Testis (tissue), 2 donors: ENCODE data around the gene TAF1D.

Source experiments
- POLR2A ChIP-seq: fragments of 450-650 bp; IDR thresholded peaks from one replicate; pipeline ENCODE4 v1.6.1; 2017; ENCODE audit warnings: antibody characterized with exemption, mild to moderate bottlenecking, moderate library complexity
- TF ChIP-seq, protein P1 (sequence below), 3 experiments: fragments of 450-650 bp in 2 of 3; fragments of 200-600 bp in 1 of 3; sonication (generic) in 1 of 3; IDR thresholded peaks; one replicate each; pipeline ENCODE4 v1.5.1; 2016 to 2019; ENCODE audit warnings: antibody characterized with exemption in 3 of 3, mild to moderate bottlenecking in 2 of 3, moderate library complexity in 1 of 3

DNA sequence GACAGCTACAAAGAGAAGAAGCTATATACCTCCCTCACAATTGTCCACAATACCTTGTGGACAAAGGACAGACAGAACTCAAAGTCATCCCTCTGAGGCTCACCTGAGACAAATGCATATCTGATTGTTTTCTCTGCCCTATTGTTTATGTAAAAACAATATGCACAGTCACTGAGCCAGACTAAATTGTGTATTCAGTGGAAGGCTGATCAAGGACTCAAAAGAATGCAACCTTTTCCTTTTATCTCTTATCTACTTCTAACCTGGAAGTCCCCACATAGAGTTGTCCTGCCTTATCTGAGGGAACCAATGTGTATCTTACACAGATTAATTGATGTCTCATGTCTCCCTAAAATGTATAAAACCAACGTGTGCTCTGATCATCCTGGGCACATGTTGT is 28.9 kb upstream of the TAF1D start:
- TF ChIP-seq, protein P1, sequence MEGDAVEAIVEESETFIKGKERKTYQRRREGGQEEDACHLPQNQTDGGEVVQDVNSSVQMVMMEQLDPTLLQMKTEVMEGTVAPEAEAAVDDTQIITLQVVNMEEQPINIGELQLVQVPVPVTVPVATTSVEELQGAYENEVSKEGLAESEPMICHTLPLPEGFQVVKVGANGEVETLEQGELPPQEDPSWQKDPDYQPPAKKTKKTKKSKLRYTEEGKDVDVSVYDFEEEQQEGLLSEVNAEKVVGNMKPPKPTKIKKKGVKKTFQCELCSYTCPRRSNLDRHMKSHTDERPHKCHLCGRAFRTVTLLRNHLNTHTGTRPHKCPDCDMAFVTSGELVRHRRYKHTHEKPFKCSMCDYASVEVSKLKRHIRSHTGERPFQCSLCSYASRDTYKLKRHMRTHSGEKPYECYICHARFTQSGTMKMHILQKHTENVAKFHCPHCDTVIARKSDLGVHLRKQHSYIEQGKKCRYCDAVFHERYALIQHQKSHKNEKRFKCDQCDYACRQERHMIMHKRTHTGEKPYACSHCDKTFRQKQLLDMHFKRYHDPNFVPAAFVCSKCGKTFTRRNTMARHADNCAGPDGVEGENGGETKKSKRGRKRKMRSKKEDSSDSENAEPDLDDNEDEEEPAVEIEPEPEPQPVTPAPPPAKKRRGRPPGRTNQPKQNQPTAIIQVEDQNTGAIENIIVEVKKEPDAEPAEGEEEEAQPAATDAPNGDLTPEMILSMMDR (IDR thresholded peaks at IDR 0.05) = no peak
- no peak for TF ChIP-seq POLR2A
